Activated CD4-positive, alpha-beta T cell treated with anti-CD3 and anti-CD28 coated beads, Interleukin-2, Interleukin-4, amounts not matched to agents 100 ng/mL and 50 ng/mL, durations not matched to agents 16 hours and 8 hours (primary cell): ENCODE measurements around the gene DDX4.

Source experiments
- DNase-seq: peaks from one replicate; pipeline ENCODE4 v3.0.0-alpha.2; 2020; ENCODE audit warnings: low spot score

The DDX4 gene

GRCh38 chr5:55866485-55866884 lies 128.6 kb downstream of the DDX4 start:
- DNase-seq, result no peak
